ENCODE data around the gene CLCN1.

The CLCN1 gene

GRCh38 chr7:143341842-143342241 is 25.9 kb downstream of the CLCN1 start:
- DNase-seq, result no peak

GRCh38 chr7:143343596-143343995 is 27.7 kb downstream of the CLCN1 start:
- no peak for DNase-seq

GRCh38 chr7:143345428-143345900 is 29.6 kb downstream of the CLCN1 start:
- peak; percentile 72 for DNase-seq

GRCh38 chr7:143346018-143346417 is 30.1 kb downstream of the CLCN1 start:
- DNase-seq, result no peak

- DNase-seq, result no peak
Observed at GRCh38 chr7:143347950-143348349, 32.0 kb downstream of the CLCN1 start.

- no peak for DNase-seq
Observed at GRCh38 chr7:143351060-143351459, 35.1 kb downstream of the CLCN1 start.

GRCh38 chr7:143351574-143351973 is 35.7 kb downstream of the CLCN1 start:
- no peak for DNase-seq

- DNase-seq, result no peak
Observed at GRCh38 chr7:143352531-143353002, 36.7 kb downstream of the CLCN1 start.

- no peak for DNase-seq
Observed at GRCh38 chr7:143354376-143354775, 38.5 kb downstream of the CLCN1 start.

GRCh38 chr7:143354965-143355364 is 39.1 kb downstream of the CLCN1 start:
- DNase-seq, result no peak

GRCh38 chr7:143355450-143356385 is 39.8 kb downstream of the CLCN1 start:
- no peak for DNase-seq

- no peak for DNase-seq
Observed at GRCh38 chr7:143356414-143357050, 40.6 kb downstream of the CLCN1 start.

GRCh38 chr7:143358626-143359025 is 42.7 kb downstream of the CLCN1 start:
- DNase-seq, result no peak

GRCh38 chr7:143359771-143360353 is 44.0 kb downstream of the CLCN1 start:
- DNase-seq, result no peak

- no peak for DNase-seq
Observed at GRCh38 chr7:143360788-143361551, 45.1 kb downstream of the CLCN1 start.

GRCh38 chr7:143361552-143362130 is 45.7 kb downstream of the CLCN1 start:
- no peak for DNase-seq

GRCh38 chr7:143362131-143363015 is 46.5 kb downstream of the CLCN1 start, which contains the start of gene FAM131B:
Gene FAM131B, minus strand, starts transcription at chr7:143362713. Its CDS starts 110 bp downstream, at chr7:143362603.
- peak; percentile 46 for DNase-seq

GRCh38 chr7:143363016-143363937 is 47.4 kb downstream of the CLCN1 start:
- DNase-seq, result no peak

GRCh38 chr7:143367972-143368371 is 52.1 kb downstream of the CLCN1 start:
- no peak for DNase-seq

GRCh38 chr7:143368387-143368786 is 52.5 kb downstream of the CLCN1 start:
- DNase-seq, result no peak

Data from activated naive CD4-positive, alpha-beta T cell treated with anti-CD3 and anti-CD28 coated beads, Interleukin-2, amount 50 U/mL, for 16 hours (primary cell).